ENCODE measurements around the gene EPHA5.

DNA sequence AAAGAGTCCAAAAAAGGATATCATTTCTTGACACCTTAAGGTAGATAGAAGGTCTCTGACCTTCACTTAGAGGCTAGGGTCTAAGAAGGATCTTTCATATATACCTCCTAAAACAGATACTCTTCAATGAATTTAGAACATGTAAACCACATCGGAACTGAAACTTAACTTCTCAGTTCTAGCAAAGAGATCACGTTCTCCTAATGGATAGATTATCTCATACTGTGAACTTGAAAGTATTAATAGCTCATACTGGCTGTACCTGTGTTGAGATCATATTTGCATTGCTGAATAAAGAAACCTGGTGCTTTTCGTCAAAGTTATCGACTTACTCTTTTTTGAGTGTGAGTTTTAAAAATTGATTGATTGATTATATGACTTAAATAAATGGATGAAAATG, 353.8 kb downstream of the EPHA5 start:
- no peak for TF ChIP-seq CTCF (IDR thresholded peaks at IDR 0.05)
- TF ChIP-seq POLR2AphosphoS5 (IDR thresholded peaks at IDR 0.05; ENCODE audit: insufficient read depth in 1 of 2, low read depth in 1 of 2): no peak

All from vagina (tissue), 2 donors.